NT2/D1 (cell line): ENCODE results near the gene SEC14L2.

Experiments
- DNase-seq: peaks from one replicate; pipeline ENCODE4 v3.0.0-alpha.2; 2011; ENCODE audit warnings: low read depth, low spot score
- H3K27me3 ChIP-seq: 2 replicates; pipeline ENCODE4 v1.6.0; 2011; ENCODE audit warnings: mild to moderate bottlenecking; ENCODE audit not compliant: insufficient read length, insufficient read depth
- H3K36me3 ChIP-seq: 2 replicates; pipeline ENCODE4 v1.6.1; 2011; ENCODE audit warnings: mild to moderate bottlenecking, low read length, mixed read lengths; ENCODE audit not compliant: insufficient read depth, insufficient read length
- H3K4me1 ChIP-seq: 2 replicates; pipeline ENCODE4 v1.5.1; 2011; ENCODE audit not compliant: insufficient read depth, insufficient read length
- H3K4me3 ChIP-seq: 2 replicates; pipeline ENCODE4 v1.5.1; 2011; ENCODE audit warnings: low read depth; ENCODE audit not compliant: insufficient read length
- H3K9ac ChIP-seq: 2 replicates; pipeline ENCODE4 v1.6.0; 2011; ENCODE audit warnings: low read depth; ENCODE audit not compliant: insufficient read length
- H3K9me3 ChIP-seq: 2 replicates; pipeline ENCODE4 v1.5.1; 2011; ENCODE audit warnings: mild to moderate bottlenecking, low read length; ENCODE audit not compliant: insufficient read depth
- SUZ12 ChIP-seq: IDR thresholded peaks from 2 replicates; pipeline ENCODE4 v1.6.1; 2011; ENCODE audit not compliant: insufficient read length, insufficient read depth; ENCODE audit errors: extremely low read depth
- YY1 ChIP-seq: IDR thresholded peaks from 2 replicates; pipeline ENCODE4 v1.6.1; 2011; ENCODE audit not compliant: insufficient read length, insufficient read depth
- ZNF274 ChIP-seq: IDR thresholded peaks from 2 replicates; pipeline ENCODE4 v1.6.1; 2011; ENCODE audit warnings: mild to moderate bottlenecking, low read depth, low read length

The SEC14L2 gene

DNA sequence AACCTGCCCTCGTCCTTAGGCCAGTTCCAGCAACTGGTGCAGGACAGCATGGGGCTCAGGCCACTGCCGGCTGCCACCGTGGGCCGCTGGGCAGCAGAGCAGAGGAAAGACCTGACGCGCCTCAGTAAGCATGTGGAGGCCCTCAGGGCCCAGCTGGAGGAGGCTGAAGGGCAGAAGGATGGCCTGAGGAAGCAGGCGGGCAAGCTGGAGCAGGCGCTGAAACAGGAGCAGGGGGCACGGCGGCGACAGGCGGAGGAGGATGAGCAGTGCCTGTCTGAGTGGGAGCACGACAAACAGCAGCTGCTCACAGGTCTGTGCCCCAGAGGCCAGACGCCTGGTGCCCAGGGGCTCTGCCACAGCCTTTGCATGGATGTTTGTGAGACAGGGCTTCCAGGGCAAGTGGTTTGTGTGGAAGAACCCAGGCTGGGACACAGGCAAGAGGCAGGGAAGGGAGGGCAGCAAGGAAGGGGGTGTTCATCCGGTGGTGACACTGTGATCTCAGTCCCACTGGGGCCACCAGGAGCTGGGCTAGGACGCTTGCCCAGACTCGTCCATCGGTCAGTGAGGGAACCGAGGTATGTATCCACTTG lies 26.1 kb upstream of the SEC14L2 start:
- Histone ChIP-seq H3K4me1 (peaks cover 4% of the 10 kb centered on the region), H3K27me3 (no peaks in the 10 kb centered on the region), H3K9ac (no peak overlapping the region), H3K36me3 (peaks cover 12% of the 10 kb centered on the region), H3K4me3 (no peak overlapping the region), H3K9me3 (no peaks in the 10 kb centered on the region)
- TF ChIP-seq YY1: no peak
- TF ChIP-seq ZNF274: no peak
- no peak for TF ChIP-seq SUZ12
- DNase-seq: no peak

DNA sequence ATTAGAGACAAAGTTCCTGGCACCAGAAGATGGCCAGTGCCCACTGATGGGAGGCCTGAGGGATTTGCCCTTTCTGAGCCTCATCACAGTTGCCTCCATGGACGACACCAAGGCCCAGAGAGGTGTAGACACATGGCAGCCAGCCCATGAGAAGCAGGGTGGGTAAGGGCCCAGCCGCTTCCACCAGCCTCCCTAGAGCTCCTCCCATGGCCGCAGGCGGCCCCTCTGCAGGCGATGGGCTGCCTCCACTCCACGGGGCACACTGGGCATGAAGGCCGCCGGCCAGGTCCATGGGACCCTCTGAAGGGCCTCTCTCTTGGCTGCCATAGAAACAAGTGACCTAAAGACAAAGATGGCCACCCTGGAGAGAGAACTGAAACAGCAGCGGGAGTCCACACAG lies 25.5 kb upstream of the SEC14L2 start:
- TF ChIP-seq ZNF274: no peak
- TF ChIP-seq SUZ12: no peak
- no peak for TF ChIP-seq YY1
- peaks cover 4% of the 10 kb centered on the region for H3K4me1 ChIP-seq
- H3K9me3 ChIP-seq: no peaks in the 10 kb centered on the region
- no peak for DNase-seq
- H3K36me3 ChIP-seq: peaks cover 9% of the 10 kb centered on the region
- H3K27me3 ChIP-seq: no peaks in the 10 kb centered on the region
- no peak overlapping the region for H3K9ac ChIP-seq
- no peak overlapping the region for H3K4me3 ChIP-seq

DNA sequence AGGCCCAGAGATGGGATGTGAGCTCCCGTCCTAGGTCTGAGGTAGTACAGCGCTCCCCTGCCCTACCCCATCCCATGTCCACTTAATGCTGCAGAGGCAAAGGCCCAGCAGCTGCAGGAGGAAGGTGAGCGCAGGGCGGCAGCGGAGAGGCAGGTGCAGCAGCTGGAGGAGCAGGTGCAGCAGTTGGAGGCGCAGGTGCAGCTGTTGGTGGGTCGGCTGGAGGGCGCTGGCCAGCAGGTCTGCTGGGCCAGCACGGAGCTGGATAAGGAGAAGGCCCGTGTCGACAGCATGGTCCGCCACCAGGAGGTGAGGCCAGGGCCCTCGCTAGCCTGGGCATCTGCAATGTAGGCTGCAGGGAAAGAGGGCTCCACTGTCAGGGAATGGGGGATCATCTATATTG lies 24.8 kb upstream of the SEC14L2 start:
- Histone ChIP-seq H3K27me3 (no peaks in the 10 kb centered on the region), H3K36me3 (peaks cover 12% of the 10 kb centered on the region), H3K4me1 (peaks cover 4% of the 10 kb centered on the region), H3K9me3 (no peaks in the 10 kb centered on the region), H3K4me3 (no peak overlapping the region), H3K9ac (no peak overlapping the region)
- no peak for TF ChIP-seq SUZ12
- no peak for TF ChIP-seq YY1
- TF ChIP-seq ZNF274: no peak
- DNase-seq: no peak

DNA sequence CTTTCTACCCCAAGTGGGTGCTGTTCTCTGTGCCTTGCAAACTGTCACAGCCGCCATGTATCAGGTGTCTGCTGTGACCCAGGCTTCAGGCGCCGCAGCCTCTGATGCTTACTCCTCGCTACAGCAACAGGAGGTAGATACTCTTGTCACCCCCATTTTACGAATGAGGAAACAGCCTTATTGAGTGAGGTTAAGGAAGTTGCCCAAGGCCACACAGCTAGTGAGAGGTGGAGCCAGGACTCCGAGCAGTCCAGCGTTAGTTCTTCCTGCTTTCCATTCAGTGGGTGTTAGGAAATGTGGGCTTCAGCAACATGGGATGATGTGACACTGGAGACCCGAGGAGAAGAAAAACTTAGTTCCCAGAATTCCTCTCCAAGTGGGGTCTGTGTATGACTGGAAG lies 23.9 kb upstream of the SEC14L2 start:
- no peak overlapping the region for H3K9ac ChIP-seq

DNA sequence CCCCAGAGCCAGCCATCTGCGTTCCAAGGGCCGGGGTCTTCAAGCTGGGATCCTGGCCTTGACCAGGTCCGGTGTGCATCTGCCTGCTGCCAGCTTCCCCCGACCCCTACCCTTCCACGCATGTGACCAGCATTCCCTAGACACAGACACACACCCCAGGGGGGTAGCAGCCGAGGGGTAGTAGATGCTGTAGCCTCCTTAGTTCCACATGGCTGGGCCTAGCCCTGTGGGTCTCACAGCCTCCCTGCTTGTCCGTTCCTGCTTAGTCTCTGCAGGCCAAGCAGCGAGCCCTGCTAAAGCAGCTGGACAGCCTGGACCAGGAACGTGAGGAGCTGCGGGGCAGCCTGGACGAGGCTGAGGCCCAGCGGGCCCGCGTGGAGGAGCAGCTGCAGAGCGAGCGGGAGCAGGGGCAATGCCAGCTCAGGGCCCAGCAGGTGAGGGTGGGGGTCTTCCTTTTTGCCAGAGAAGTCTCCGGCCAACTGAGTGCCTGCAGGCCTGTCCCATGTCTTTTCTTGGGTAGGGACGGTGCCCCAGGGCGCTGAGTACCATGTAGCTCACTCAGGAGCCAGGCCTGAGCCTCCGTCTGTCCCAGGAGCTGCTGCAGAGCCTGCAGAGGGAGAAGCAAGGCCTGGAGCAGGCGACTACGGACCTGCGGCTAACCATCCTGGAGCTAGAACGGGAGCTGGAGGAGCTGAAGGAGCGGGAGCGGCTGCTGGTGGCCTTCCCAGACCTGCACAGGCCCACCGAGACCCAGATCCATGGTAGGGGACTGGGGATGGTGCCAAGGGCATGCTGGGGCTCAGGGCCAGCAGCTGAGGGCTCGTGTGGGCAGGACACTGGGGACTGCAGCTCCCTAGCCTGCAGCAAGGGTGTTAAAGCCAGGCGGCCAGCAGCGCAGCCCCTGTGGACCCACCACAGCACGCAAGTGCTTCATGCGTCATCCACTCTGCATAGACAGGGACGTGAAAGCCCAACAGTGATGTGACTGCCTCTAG lies 23.2 kb upstream of the SEC14L2 start:
- Histone ChIP-seq H3K9ac (no peak overlapping the region), H3K9me3 (no peaks in the 10 kb centered on the region), H3K4me3 (no peak overlapping the region), H3K4me1 (peaks cover 4% of the 10 kb centered on the region), H3K36me3 (peaks cover 20% of the 10 kb centered on the region), H3K27me3 (no peaks in the 10 kb centered on the region)
- TF ChIP-seq ZNF274: no peak
- no peak for TF ChIP-seq YY1
- TF ChIP-seq SUZ12: no peak
- DNase-seq: no peak

More for the DNA sequence above, 23.9 kb upstream of the SEC14L2 start:
- H3K9me3 ChIP-seq: no peaks in the 10 kb centered on the region
- no peak for DNase-seq
- no peak overlapping the region for H3K4me3 ChIP-seq
- peaks cover 4% of the 10 kb centered on the region for H3K4me1 ChIP-seq
- H3K27me3 ChIP-seq: no peaks in the 10 kb centered on the region
- H3K36me3 ChIP-seq: peaks cover 21% of the 10 kb centered on the region
- TF ChIP-seq SUZ12 (no peak), YY1 (no peak)

DNA sequence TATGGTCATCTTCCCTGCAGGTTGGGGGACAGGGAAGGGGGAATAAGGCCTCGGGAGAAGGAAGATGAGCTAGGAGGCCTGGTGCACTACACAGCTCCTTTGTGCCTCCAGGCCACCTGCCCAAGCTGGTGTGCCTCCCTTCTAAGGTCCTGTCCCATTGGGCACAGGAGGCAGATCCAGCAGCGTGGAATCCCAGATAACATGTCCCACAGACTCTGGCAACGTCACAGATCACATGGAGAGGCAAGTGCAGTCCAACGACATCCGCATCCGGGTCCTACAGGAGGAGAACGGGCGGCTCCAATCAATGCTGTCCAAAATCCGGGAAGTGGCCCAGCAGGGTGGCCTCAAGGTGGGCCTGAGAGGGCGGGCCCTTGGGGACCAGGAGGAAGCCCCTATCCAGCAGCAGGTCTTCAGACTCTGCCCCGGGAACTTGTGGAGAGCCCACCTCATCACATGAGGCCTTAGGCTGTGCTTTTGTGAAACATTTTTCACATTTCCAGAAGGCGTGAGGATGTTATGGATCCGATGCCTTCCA lies 21.4 kb upstream of the SEC14L2 start:
- TF ChIP-seq SUZ12 (no peak), ZNF274 (no peak), YY1 (no peak)
- no peak overlapping the region for H3K9ac ChIP-seq
- peaks cover 4% of the 10 kb centered on the region for H3K4me1 ChIP-seq
- DNase-seq: no peak
- no peaks in the 10 kb centered on the region for H3K27me3 ChIP-seq
- H3K36me3 ChIP-seq: peaks cover 33% of the 10 kb centered on the region
- H3K9me3 ChIP-seq: no peaks in the 10 kb centered on the region
- H3K4me3 ChIP-seq: no peak overlapping the region

DNA sequence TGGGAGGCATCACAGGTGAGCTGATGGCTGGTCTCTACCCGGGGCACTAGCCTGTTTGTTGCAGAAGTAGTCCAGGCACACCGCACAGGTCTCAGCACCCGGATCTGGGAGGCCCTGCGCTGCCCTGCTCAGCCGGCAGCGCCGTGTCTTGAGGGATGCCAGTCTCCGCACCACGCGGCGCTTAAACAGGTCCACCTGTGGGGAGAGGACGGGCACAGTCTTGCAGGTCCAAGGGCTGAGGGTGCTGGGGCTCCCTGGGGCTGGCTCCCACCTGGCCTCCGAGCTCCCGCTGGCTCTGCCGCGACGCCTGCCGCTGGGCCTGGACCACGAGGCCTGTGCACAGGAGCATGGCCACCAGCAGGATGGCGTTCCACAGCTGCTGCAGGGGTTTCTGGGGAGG lies 16.8 kb upstream of the SEC14L2 start:
- no peak overlapping the region for H3K4me3 ChIP-seq
- H3K9me3 ChIP-seq: no peaks in the 10 kb centered on the region
- DNase-seq: no peak
- no peaks in the 10 kb centered on the region for H3K27me3 ChIP-seq
- TF ChIP-seq SUZ12: no peak
- no peak for TF ChIP-seq ZNF274
- no peak for TF ChIP-seq YY1
- H3K4me1 ChIP-seq: no peaks in the 10 kb centered on the region
- peaks cover 62% of the 10 kb centered on the region for H3K36me3 ChIP-seq
- no peak overlapping the region for H3K9ac ChIP-seq
